ENCODE data around the gene AP5Z1. TPM values are rescaled to one million over a fixed set of nuclear protein-coding genes. Genes with fewer than 3 reads are reported as not detected.

The AP5Z1 gene
- total RNA-seq, 2 experiments from 2014 or later: 32.8 to 35.0 TPM

- Histone ChIP-seq H3K4me1 (ENCODE audit: insufficient read depth, low read length, poor library complexity, severe bottlenecking) (no peaks in the 10 kb centered on the region), H2AFZ (ENCODE audit: low read length) (no peak overlapping the region), H3K4me2 (ENCODE audit: low read length) (no peak overlapping the region), H3K27ac (ENCODE audit: low read depth, low read length, poor library complexity, severe bottlenecking) (no peak overlapping the region), H4K20me1 (ENCODE audit: insufficient read depth, low read length) (peaks cover 4% of the 10 kb centered on the region; the same call in 1 of the 2 replicates), H3K9me2 (ENCODE audit: insufficient read depth, low read length) (no peaks in the 10 kb centered on the region), H3K4me3 (ENCODE audit: low read depth, low read length, poor library complexity, severe bottlenecking) (no peak overlapping the region), H3K36me3 (ENCODE audit: insufficient read depth, low read length) (peaks cover 4% of the 10 kb centered on the region; the same call in 1 of the 2 replicates), H3K79me2 (ENCODE audit: insufficient read depth, low read depth, low read length) (no peaks in the 10 kb centered on the region), H3K9me3 (ENCODE audit: low read length) (no peaks in the 10 kb centered on the region)
- no peak for DNase-seq (ENCODE audit: low spot score)
- CTCF ChIA-PET (ENCODE audit: unreplicated experiment): no interaction called here
- no TSS peak for BruUV-seq (replicated peaks)
- POLR2A ChIA-PET: interaction anchor here (0.5 kb wide), 1 partner anchor 1678 kb away, joined by 3 read pairs; no protein-coding TSS in a partner anchor
- intact Hi-C loops (cut with micrococcal nuclease; ENCODE audit: unreplicated experiment): no loop called here
- no peak for TF ChIP-seq EZH2phosphoT487 (IDR thresholded peaks at IDR 0.05; ENCODE audit: borderline replicate concordance, low read depth, low read length)
- TF ChIP-seq, protein P1, sequence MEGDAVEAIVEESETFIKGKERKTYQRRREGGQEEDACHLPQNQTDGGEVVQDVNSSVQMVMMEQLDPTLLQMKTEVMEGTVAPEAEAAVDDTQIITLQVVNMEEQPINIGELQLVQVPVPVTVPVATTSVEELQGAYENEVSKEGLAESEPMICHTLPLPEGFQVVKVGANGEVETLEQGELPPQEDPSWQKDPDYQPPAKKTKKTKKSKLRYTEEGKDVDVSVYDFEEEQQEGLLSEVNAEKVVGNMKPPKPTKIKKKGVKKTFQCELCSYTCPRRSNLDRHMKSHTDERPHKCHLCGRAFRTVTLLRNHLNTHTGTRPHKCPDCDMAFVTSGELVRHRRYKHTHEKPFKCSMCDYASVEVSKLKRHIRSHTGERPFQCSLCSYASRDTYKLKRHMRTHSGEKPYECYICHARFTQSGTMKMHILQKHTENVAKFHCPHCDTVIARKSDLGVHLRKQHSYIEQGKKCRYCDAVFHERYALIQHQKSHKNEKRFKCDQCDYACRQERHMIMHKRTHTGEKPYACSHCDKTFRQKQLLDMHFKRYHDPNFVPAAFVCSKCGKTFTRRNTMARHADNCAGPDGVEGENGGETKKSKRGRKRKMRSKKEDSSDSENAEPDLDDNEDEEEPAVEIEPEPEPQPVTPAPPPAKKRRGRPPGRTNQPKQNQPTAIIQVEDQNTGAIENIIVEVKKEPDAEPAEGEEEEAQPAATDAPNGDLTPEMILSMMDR (conservative IDR thresholded peaks at IDR 0.05; ENCODE audit: low read length): no peak
Measured at GRCh38 chr7:4730276-4730675, 45.1 kb upstream of the AP5Z1 start.

- Histone ChIP-seq H2AFZ (ENCODE audit: low read length) (no peak overlapping the region), H3K27ac (ENCODE audit: low read depth, low read length, poor library complexity, severe bottlenecking) (no peak overlapping the region), H3K4me3 (ENCODE audit: low read depth, low read length, poor library complexity, severe bottlenecking) (no peak overlapping the region), H4K20me1 (ENCODE audit: insufficient read depth, low read length) (peaks cover 4% of the 10 kb centered on the region; the same call in 1 of the 2 replicates), H3K9me2 (ENCODE audit: insufficient read depth, low read length) (no peaks in the 10 kb centered on the region), H3K36me3 (ENCODE audit: insufficient read depth, low read length) (peaks cover 4% of the 10 kb centered on the region; the same call in 1 of the 2 replicates), H3K9me3 (ENCODE audit: low read length) (no peaks in the 10 kb centered on the region), H3K4me2 (ENCODE audit: low read length) (no peak overlapping the region), H3K4me1 (ENCODE audit: insufficient read depth, low read length, poor library complexity, severe bottlenecking) (no peaks in the 10 kb centered on the region), H3K79me2 (ENCODE audit: insufficient read depth, low read depth, low read length) (no peaks in the 10 kb centered on the region)
- POLR2A ChIA-PET: interaction anchor here (0.6 kb wide), 1 partner anchor 80 kb away, joined by 4 read pairs; no protein-coding TSS in a partner anchor
- BruUV-seq (replicated peaks): no TSS peak
- CTCF ChIA-PET (ENCODE audit: unreplicated experiment): no interaction called here
- intact Hi-C loops (cut with micrococcal nuclease; ENCODE audit: unreplicated experiment): no loop called here
- no peak for DNase-seq (ENCODE audit: low spot score)
- TF ChIP-seq, protein P1 (conservative IDR thresholded peaks at IDR 0.05; ENCODE audit: low read length): no peak
- no peak for TF ChIP-seq EZH2phosphoT487 (IDR thresholded peaks at IDR 0.05; ENCODE audit: borderline replicate concordance, low read depth, low read length)
Measured at GRCh38 chr7:4730971-4731370, 44.5 kb upstream of the AP5Z1 start.

DNA sequence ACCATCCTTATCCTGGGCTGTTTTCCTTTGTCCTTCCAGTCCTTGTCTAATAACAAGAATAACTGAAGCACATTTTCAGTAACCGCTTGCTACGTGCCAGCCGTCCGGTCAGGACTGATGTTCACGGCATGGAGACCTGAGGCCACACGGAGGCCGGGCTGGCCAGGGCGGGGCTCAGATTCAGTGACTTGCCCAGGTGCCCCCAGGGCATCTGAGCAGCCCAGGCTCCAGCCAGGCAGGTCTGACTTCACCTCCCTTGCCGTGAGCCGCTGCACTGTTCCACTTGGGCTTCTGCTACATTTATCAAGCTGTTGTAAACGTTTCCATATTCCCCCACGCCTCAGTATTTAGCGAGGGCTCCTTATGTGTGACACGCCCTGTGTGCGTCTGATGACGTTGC is 43.6 kb upstream of the AP5Z1 start:
- Histone ChIP-seq H3K4me2 (ENCODE audit: low read length) (no peak overlapping the region), H2AFZ (ENCODE audit: low read length) (no peak overlapping the region), H3K4me1 (ENCODE audit: insufficient read depth, low read length, poor library complexity, severe bottlenecking) (no peaks in the 10 kb centered on the region), H3K4me3 (ENCODE audit: low read depth, low read length, poor library complexity, severe bottlenecking) (no peak overlapping the region), H3K9me2 (ENCODE audit: insufficient read depth, low read length) (no peaks in the 10 kb centered on the region), H4K20me1 (ENCODE audit: insufficient read depth, low read length) (peaks cover 4% of the 10 kb centered on the region; the same call in 1 of the 2 replicates), H3K9me3 (ENCODE audit: low read length) (no peaks in the 10 kb centered on the region), H3K79me2 (ENCODE audit: insufficient read depth, low read depth, low read length) (no peaks in the 10 kb centered on the region), H3K36me3 (ENCODE audit: insufficient read depth, low read length) (peaks cover 4% of the 10 kb centered on the region; the same call in 1 of the 2 replicates), H3K27ac (ENCODE audit: low read depth, low read length, poor library complexity, severe bottlenecking) (no peak overlapping the region)
- POLR2A ChIA-PET: interaction anchor here (0.5 kb wide), 1 partner anchor 238 kb away, joined by 3 read pairs; no protein-coding TSS in a partner anchor
- no TSS peak for BruUV-seq (replicated peaks)
- TF ChIP-seq, protein P1 (conservative IDR thresholded peaks at IDR 0.05; ENCODE audit: low read length): no peak
- no peak for TF ChIP-seq EZH2phosphoT487 (IDR thresholded peaks at IDR 0.05; ENCODE audit: borderline replicate concordance, low read depth, low read length)
- no peak for DNase-seq (ENCODE audit: low spot score)
- CTCF ChIA-PET (ENCODE audit: unreplicated experiment): no interaction called here
- intact Hi-C loops (cut with micrococcal nuclease; ENCODE audit: unreplicated experiment): no loop called here
